HL-60 (cell line): ENCODE results near the gene SLC35B4.

Source experiments
- DNase-seq, 2 experiments: peaks; one replicate each; pipeline ENCODE4 v3.0.0-alpha.2; 2010 to 2020; ENCODE audit warnings: low read depth in 1 of 2, low spot score in 1 of 2
- H3K27ac ChIP-seq: fragments of 250-450 bp; sonication (Bioruptor Pico); replicated peaks from 2 replicates; pipeline ENCODE4 v1.5.1; 2020; ENCODE audit warnings: mild to moderate bottlenecking, moderate library complexity
- H3K27me3 ChIP-seq: fragments of 250-450 bp; sonication (Bioruptor Pico); 2 replicates; pipeline ENCODE4 v1.5.1; 2021; ENCODE audit warnings: mild to moderate bottlenecking, moderate library complexity; ENCODE audit not compliant: insufficient read depth, poor library complexity, severe bottlenecking
- H3K4me3 ChIP-seq: replicated peaks from 2 replicates; pipeline ENCODE4 v1.5.1; 2011; ENCODE audit warnings: mild to moderate bottlenecking, control low read depth, low read length; ENCODE audit not compliant: insufficient read depth
- CTCF ChIP-seq: IDR thresholded peaks from one replicate; pipeline ENCODE4 v1.5.1; 2011; ENCODE audit warnings: low read length, control low read depth, inconsistent platforms; ENCODE audit not compliant: insufficient read depth
- GABPA ChIP-seq: IDR thresholded peaks from 2 replicates; pipeline ENCODE4 v1.6.1; 2012; ENCODE audit warnings: low read depth
- POLR2AphosphoS5 ChIP-seq: IDR thresholded peaks from 2 replicates; pipeline ENCODE4 v1.6.1; 2012; ENCODE audit warnings: low read depth
- REST ChIP-seq: IDR thresholded peaks from 2 replicates; pipeline ENCODE4 v1.6.1; 2012; ENCODE audit warnings: low read depth; ENCODE audit not compliant: insufficient replicate concordance
- SPI1 ChIP-seq: IDR thresholded peaks from 2 replicates; pipeline ENCODE4 v1.6.1; 2012; ENCODE audit warnings: low read depth, mild to moderate bottlenecking, borderline replicate concordance

Gene SLC35B4

DNA sequence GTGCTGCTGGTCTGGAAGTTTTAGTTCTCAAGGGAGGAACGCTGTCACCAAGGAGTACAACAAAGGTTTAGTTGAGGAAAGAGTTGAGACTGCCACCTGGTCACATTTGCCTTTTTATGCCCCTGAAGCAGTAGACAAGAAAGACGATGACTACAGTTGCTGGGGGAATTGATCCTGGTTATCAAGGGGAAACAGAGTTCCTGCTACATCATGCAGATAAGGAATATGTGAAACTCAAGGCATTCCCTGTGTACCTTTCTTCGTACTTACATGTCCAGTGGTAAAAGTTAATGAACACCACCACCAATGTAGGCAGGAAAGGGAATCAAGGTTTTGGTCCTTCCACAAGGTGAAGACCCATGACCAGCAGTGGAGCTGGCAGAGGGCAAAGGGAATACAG is 31.8 kb downstream of the SLC35B4 start:
- Histone ChIP-seq H3K27ac (no peak overlapping the region), H3K4me3 (no peak overlapping the region), H3K27me3 (no peaks in the 10 kb centered on the region)
- TF ChIP-seq SPI1 (no peak), POLR2AphosphoS5 (no peak), CTCF (no peak), REST (no peak), GABPA (no peak)
- DNase-seq, result no peak

GRCh38 chr7:134284011-134284410 is 32.7 kb downstream of the SLC35B4 start:
- Histone ChIP-seq H3K27ac (no peak overlapping the region), H3K4me3 (no peak overlapping the region), H3K27me3 (no peaks in the 10 kb centered on the region)
- no peak for TF ChIP-seq GABPA
- no peak for TF ChIP-seq POLR2AphosphoS5
- TF ChIP-seq SPI1, result no peak
- no peak for TF ChIP-seq CTCF
- no peak for TF ChIP-seq REST
- no peak for DNase-seq

GRCh38 chr7:134280508-134280907 is 36.2 kb downstream of the SLC35B4 start:
- TF ChIP-seq REST (no peak), SPI1 (no peak), POLR2AphosphoS5 (no peak), GABPA (no peak), CTCF (no peak)
- Histone ChIP-seq H3K27ac (no peak overlapping the region), H3K27me3 (no peaks in the 10 kb centered on the region), H3K4me3 (no peak overlapping the region)
- DNase-seq, result no peak
